Adipocyte (in vitro differentiated cells): ENCODE results near the gene MPP1.

ENCODE experiments used
- DNase-seq: peaks from one replicate; pipeline ENCODE4 v3.0.0-alpha.2; 2015; ENCODE audit warnings: low read depth
- H3K27me3 ChIP-seq: replicated peaks from 2 replicates; pipeline ENCODE4 v1.7.0; 2013; ENCODE audit warnings: mild to moderate bottlenecking, low read length, moderate library complexity; ENCODE audit not compliant: control insufficient read depth, insufficient read depth
- H3K36me3 ChIP-seq: 2 replicates; pipeline ENCODE4 v1.7.0; 2013; ENCODE audit warnings: low read length, mild to moderate bottlenecking, moderate library complexity; ENCODE audit not compliant: control insufficient read depth, insufficient read depth, severe bottlenecking
- H3K4me1 ChIP-seq: 2 replicates; pipeline ENCODE4 v1.7.0; 2013; ENCODE audit warnings: mild to moderate bottlenecking, low read length, moderate library complexity; ENCODE audit not compliant: control insufficient read depth, insufficient read depth
- H3K4me3 ChIP-seq: 2 replicates; pipeline ENCODE4 v1.7.0; 2013; ENCODE audit warnings: mild to moderate bottlenecking, low read length, moderate library complexity
- H3K9ac ChIP-seq: 2 replicates; pipeline ENCODE4 v1.7.0; 2013; ENCODE audit warnings: mild to moderate bottlenecking, low read length, moderate library complexity
- H3K9me3 ChIP-seq: 2 replicates; pipeline ENCODE4 v1.7.0; 2013; ENCODE audit warnings: mild to moderate bottlenecking, low read length, moderate library complexity; ENCODE audit not compliant: control insufficient read depth

Gene MPP1

DNA sequence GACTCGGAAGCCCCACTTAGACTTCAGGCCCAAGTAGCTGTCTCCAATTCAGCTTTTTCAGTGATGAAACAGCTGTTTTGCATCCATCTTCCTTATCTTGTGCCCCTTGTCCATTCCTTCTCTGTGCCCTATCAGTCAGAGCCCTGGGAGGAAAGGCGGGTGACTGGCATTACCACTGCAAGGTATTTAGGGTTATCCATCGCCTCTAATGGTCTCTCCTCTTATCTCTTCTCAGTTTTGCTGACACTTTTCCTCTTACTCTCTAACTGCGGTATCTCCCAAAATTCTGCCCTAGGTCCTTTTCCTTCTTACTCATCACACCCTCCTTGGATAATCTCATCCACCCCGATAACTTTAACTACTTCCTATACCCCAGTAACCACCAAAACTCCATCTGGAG is 68.1 kb downstream of the MPP1 start:
- Histone ChIP-seq H3K4me1 (peaks cover 62% of the 10 kb centered on the region), H3K27me3 (peaks cover 3% of the 10 kb centered on the region), H3K4me3 (no peak overlapping the region), H3K9ac (no peak overlapping the region), H3K9me3 (peaks cover 2% of the 10 kb centered on the region), H3K36me3 (no peaks in the 10 kb centered on the region)
- DNase-seq = no peak

DNA sequence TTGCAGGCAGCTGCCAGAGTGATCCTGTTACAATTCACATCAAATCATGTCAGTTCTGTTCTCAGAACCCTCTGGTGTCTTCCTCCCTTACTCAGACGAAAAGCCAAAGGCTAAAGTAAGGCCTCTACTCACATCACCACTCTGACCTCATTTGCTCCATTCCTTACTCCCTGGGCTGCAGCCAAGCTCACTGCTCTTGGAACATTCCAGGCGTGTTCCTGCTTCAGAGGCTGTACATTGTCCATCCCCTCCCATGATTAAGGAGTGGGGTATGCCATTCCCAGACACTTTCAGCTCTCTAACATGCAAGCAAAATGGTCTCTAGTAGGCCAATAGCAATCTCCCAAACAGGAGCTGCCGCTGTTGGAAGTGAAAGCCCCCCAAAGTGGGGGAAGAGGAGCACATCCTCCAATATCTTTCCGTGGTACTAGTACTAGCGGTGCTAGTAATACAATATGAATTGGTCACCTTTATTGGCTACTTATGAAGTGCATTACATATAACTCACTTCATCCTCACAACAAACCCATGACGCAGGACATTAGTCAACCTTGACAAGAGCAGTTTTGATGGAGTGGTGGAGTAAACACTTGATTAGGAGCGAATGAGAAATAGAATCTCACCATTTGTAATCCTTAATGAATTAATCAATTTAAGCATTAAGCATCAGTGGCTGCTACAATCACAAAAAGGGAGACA is 69.4 kb downstream of the MPP1 start:
- Histone ChIP-seq H3K9me3 (peaks cover 1% of the 10 kb centered on the region), H3K36me3 (no peaks in the 10 kb centered on the region), H3K4me1 (peaks cover 75% of the 10 kb centered on the region), H3K4me3 (peak overlapping the region; percentile 13), H3K9ac (no peak overlapping the region), H3K27me3 (peaks cover 3% of the 10 kb centered on the region)
- DNase-seq = peak; percentile 85

DNA sequence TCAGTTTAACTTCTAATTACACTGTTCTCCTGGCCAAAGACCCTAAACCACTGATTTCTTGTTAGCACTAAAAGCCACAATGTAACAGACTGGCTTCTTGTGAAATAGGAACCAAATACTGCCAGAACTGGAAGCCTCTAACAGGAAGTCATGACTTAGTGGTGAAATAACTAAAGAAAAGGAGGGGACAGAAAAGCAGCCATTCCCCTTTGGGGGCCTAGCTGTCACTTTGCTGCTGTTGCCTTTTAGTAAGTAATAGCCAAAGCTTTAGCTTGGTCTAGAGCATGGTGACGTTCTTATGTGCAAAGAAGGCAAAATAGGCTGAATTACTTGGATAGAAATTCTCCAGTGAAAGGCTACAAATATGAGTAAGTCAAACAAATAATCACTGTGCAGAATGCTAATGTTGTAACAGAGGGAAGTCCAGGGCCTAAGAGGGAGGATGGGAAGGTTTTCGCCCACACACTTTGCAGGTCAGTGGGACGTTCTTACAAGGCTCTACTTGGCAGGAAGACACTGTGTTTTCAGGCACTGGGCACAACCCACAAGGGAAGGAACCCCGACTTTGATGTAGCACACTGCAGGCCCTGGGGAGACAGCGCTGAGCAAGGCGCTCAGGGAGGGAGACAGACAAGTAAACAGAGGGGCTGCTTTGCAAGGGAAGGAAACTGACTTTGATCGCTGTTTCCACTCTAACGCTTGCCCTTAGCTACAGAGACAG is 71.1 kb downstream of the MPP1 start:
- peak; percentile 67 for DNase-seq
- Histone ChIP-seq H3K4me3 (peak overlapping the region; percentile 55), H3K4me1 (peaks cover 90% of the 10 kb centered on the region), H3K27me3 (no peaks in the 10 kb centered on the region), H3K9ac (peak overlapping the region; percentile 68), H3K36me3 (no peaks in the 10 kb centered on the region), H3K9me3 (no peaks in the 10 kb centered on the region)

DNA sequence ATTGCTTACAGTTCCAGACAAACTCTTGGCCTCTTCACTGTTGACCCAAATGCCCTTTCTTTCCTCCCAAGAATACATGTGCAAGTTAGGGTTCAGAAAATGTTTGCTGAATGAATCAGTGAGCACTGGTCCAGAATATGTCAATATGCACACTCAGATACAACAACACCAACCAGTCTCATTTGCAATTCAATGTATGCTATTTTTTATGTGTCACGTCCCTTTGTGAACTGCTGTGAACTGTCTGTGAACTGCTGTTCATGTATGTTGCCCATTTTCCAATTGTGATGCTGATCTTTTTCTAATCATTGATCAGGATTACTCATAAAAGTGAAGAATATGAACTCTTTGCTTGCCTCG is 72.2 kb downstream of the MPP1 start:
- Histone ChIP-seq H3K27me3 (no peaks in the 10 kb centered on the region), H3K4me3 (no peak overlapping the region), H3K4me1 (peaks cover 95% of the 10 kb centered on the region), H3K9me3 (no peaks in the 10 kb centered on the region), H3K36me3 (no peaks in the 10 kb centered on the region), H3K9ac (no peak overlapping the region)
- no peak for DNase-seq

DNA sequence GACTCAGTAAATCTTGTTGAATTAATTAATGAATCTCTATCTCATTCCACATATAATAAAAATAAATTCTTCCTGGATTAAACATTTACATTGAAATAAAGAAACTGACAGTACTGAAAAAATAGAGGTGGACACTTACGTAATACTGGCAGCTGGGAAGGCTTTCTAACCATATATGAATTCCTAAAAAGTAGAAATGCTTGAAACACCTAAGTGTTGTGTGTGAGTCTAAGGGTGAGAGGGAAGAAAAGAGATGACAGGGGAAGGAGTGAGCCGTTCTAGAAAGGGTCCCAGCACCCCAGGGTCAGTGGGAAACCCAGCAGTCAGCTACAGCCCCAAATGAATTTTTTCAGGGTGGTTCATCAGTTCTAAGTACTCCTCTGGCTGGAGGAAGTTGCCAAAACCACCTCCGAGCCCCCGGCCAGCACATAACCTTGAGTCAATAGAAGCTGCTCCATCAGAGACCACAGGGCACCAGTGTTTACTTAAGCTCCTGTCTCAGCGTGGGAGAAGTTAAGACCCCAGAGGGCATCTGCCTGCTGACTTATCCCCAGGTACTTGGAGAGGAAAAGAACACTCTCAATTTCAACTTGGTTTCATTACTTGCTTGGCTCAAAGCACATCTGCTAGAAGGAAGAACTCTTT is 72.7 kb downstream of the MPP1 start:
- Histone ChIP-seq H3K4me1 (peaks cover 98% of the 10 kb centered on the region), H3K9ac (no peak overlapping the region), H3K4me3 (no peak overlapping the region), H3K27me3 (no peaks in the 10 kb centered on the region), H3K9me3 (no peaks in the 10 kb centered on the region), H3K36me3 (no peaks in the 10 kb centered on the region)
- DNase-seq = peak; percentile 46

DNA sequence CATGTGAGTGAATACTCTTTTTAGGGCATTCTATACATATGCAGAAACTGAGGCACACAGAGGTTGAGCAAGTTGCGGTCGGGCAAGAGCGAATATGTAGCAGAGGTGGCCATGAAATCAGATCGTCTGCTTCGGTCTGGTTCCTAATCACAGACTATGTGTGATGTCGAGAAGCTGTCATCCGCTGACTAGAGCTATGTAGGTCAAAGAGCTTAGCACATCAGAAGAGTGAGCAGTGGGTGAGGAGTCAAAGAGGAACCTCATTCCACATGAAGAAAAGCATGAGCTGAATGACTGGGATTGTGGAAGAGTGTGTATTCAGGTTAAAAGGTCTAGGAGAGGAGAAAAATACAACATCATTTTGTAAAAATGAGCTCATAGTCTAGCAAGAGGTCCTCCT is 73.4 kb downstream of the MPP1 start:
- Histone ChIP-seq H3K4me3 (peak overlapping the region; percentile 24), H3K4me1 (peaks cover 98% of the 10 kb centered on the region), H3K27me3 (no peaks in the 10 kb centered on the region), H3K9ac (no peak overlapping the region), H3K36me3 (no peaks in the 10 kb centered on the region), H3K9me3 (no peaks in the 10 kb centered on the region)
- no peak for DNase-seq

DNA sequence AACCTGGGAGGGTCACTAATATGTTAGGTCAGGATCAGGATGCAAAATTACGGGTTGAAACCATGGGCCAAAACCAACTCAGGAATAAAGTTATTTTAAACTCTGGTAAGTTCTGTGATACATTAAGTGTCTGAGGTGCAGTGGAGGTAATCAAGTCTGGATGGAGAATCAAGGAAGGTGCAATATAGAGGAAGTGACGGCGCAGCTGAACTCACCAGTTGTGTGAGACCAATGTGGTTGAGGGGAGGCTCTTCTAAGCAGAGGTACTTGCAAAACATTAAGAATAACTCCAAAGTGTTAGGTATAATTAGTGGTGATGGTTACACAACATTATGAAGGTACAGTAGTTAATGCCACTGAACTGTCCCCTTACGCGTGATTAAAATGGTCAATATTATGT is 74.1 kb downstream of the MPP1 start:
- Histone ChIP-seq H3K9me3 (no peaks in the 10 kb centered on the region), H3K9ac (no peak overlapping the region), H3K36me3 (no peaks in the 10 kb centered on the region), H3K4me3 (no peak overlapping the region), H3K4me1 (peaks cover 91% of the 10 kb centered on the region), H3K27me3 (no peaks in the 10 kb centered on the region)
- no peak for DNase-seq

DNA sequence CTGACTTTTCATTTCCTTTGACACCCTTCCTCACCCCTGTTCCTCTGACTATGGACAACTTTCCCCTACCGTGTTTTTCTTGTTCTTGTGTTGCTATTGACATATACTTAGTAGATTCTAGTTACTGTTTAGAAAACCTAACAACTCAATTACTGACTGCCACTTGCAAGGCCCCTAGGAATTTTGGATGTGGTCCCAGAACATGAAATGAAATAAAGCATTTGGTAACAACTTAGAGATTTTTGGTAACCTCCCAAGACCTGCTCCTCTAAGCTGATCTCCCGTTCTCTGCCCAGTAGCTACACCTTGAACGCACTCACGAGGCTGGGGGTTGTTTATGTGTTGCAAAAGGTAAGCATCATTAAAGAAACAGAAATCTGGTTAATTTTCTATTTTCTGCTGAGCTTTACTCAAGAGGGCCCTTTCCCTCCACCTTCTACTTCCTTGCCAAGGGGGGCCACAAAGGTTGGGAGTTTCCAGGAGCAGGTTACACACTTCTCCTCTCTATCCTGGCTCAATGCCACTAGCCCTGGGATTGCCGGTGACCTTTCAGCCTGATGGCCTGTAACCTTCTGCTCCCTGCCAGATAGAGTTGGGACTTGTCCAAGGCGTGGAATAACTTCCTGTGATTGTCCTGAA is 74.9 kb downstream of the MPP1 start:
- peaks cover 83% of the 10 kb centered on the region for H3K4me1 ChIP-seq
- peak; percentile 83 for DNase-seq
- no peaks in the 10 kb centered on the region for H3K36me3 ChIP-seq
- peak overlapping the region; percentile 20 for H3K9ac ChIP-seq
- no peaks in the 10 kb centered on the region for H3K9me3 ChIP-seq
- no peaks in the 10 kb centered on the region for H3K27me3 ChIP-seq
- H3K4me3 ChIP-seq = peak overlapping the region; percentile 32

DNA sequence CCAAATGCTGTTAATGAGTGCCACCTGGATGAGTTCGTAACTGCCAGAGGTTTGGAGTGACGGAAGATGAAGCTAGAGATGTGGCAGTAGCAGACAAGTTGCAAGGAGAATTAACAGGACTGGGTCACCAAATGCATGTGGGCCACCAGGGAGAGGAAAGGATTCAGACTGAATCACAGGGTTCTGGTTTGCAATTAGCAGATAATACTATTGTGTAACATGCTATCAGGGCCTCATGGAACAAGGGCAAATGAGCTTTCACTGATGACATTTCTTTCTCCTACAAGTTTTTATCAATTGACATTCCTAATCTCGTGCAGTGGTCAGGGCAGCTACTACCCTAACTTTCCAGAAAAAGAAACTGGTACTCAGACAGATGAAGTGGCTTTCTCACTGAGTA is 75.8 kb downstream of the MPP1 start:
- no peak for DNase-seq
- Histone ChIP-seq H3K9me3 (no peaks in the 10 kb centered on the region), H3K27me3 (no peaks in the 10 kb centered on the region), H3K4me3 (peak overlapping the region; percentile 32), H3K4me1 (peaks cover 74% of the 10 kb centered on the region), H3K9ac (peak overlapping the region; percentile 20), H3K36me3 (no peaks in the 10 kb centered on the region)
